K562 (cell line): ENCODE results near the gene ATRX.

ENCODE experiments used
- CTCF ChIP-seq, 3 experiments: IDR thresholded peaks in 2 of 3; conservative IDR thresholded peaks in 1 of 3; 2 replicates each; pipeline ENCODE4 v1.5.1; 2011 to 2012; ENCODE audit warnings: low read length in 3 of 3, mild to moderate bottlenecking in 3 of 3, control low read depth in 2 of 3, improper control_type of control experiment in 1 of 3, inconsistent platforms in 1 of 3, low read depth in 1 of 3, mixed read lengths in 1 of 3, moderate library complexity in 1 of 3; ENCODE audit not compliant: insufficient read depth in 2 of 3
- NFRKB ChIP-seq: fragments of 450-650 bp; IDR thresholded peaks from 2 replicates; pipeline ENCODE4 v1.6.1; 2016; ENCODE audit warnings: low read depth
- NFXL1 ChIP-seq: fragments of 450-650 bp; formaldehyde crosslinking; IDR thresholded peaks from 2 replicates; pipeline ENCODE4 v1.4.0; 2021; ENCODE audit warnings: mild to moderate bottlenecking
- RB1 ChIP-seq: fragments of 450-650 bp; IDR thresholded peaks from 2 replicates; pipeline ENCODE4 v1.6.1; 2017; ENCODE audit warnings: low read depth, mild to moderate bottlenecking
- TAF1 ChIP-seq: IDR thresholded peaks from 2 replicates; pipeline ENCODE4 v1.6.1; 2011; ENCODE audit warnings: mild to moderate bottlenecking, low read length, moderate library complexity; ENCODE audit not compliant: insufficient read depth, control insufficient read depth, severe bottlenecking; ENCODE audit errors: extremely low read depth

GRCh38 chrX:77693594-77693993 is 92.4 kb downstream of the ATRX start:
- no peak for TF ChIP-seq TAF1
- TF ChIP-seq RB1 = no peak
- no peak for TF ChIP-seq NFRKB
- no peak for TF ChIP-seq CTCF (IDR thresholded peaks at IDR 0.05 in 2 of 3, conservative IDR thresholded peaks at IDR 0.05 in 1 of 3; ENCODE audit: insufficient read depth in 2 of 3, low read depth in 1 of 3, low read length in 3 of 3)
- TF ChIP-seq NFXL1 = no peak
